ENCODE data around the gene CTCF. TPM values are rescaled to one million over a fixed set of nuclear protein-coding genes. Genes with fewer than 3 reads are reported as not detected.

CTCF gene
- total RNA-seq, 1 donor from 2014 or later = 35.6 TPM

DNA sequence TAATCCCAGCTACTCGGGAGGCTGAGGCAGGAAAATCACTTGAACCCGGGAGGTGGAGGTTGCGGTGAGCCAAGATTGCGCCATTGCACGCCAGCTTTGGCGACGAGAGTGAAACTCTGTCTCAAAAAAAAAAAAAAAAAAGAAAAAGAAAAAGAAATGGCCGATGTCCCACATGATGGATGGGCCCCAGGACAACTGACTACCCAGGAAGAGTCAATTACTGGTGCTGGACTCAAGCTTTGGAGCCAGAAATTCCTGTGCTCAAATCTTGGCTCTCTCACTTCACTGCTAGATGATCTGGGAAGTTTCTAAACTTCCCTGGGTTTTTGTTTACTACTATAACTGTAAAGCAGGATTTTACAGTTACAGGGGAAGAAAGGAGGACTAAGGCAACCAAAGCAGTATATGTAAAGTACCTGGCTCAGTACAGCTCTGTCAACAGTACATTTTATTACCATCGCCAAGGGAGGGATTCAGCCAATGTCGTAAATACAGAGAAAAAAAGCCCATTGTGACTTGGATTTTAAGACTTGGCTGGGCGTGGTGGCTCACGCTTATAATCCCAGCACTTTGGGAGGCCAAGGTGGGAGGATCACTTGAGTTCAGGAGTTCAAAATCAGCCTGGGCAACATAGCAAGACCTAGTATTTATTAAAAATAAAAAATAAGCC lies 116.2 kb downstream of the CTCF start:
- DNase-seq (ENCODE audit: low read depth) = no peak

DNA sequence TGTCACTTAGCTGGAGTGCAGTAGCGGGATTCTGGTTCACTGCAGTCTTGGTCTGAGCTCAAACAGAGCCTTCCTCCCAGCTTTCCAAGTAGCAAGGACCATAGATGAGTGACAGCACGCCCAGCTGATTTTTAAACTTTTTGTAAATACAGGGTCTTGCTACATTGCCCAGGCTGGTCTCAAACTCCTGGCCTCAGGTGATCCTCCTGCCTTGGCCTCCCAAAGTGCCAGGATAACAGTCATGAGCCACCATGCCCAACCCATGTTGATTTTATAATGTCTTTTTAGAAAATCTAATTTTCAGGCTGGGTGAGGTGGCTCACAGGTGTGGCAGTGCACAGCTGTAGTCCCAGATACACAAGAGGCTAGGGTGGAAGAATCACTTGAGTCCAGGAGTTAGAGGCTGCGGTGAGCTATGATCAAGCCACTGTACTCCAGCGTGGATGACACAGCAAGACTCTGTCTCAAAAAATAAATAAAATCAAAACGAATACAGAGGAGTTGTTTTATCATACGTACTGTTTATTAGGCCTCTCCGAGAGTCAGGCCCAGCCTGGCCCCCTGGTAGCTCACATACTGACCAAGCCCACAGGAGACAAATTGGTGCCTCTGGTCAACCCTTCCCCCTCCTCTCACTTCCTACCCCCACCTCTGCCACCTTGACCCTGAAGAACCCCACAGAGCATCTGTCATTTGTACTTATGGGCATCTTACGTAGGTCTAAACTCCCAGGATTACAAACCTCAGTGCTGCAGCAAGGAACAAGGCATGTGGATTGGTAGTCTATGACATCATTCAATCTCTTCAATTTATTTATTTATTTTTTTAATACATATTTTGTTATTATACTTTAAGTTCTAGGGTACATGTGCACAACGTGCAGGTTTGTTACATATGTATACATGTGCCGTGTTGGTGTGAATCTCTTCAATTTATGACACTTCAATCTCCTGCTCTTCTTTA lies 117.9 kb downstream of the CTCF start:
- DNase-seq (ENCODE audit: low read depth) = no peak

DNA sequence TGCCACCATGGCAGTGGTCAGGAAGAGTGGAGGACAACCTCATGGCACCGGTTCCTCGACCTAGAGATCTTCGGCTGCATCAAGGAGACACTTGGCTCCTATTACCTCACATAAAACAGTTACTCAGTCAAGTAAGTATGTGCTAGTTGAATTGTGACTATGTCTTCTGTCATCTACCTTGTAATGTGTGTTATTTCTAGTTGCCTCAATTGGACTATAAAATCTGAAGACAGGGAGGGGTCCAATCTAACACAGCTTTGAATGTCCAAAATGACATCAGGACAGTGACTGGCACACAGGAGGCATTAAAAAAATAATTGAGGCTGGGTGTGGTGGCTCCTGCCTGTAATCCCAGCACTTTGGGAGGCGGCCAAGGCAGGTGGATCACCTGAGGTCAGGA lies 121.4 kb downstream of the CTCF start:
- no peak for DNase-seq (ENCODE audit: low read depth)

DNA sequence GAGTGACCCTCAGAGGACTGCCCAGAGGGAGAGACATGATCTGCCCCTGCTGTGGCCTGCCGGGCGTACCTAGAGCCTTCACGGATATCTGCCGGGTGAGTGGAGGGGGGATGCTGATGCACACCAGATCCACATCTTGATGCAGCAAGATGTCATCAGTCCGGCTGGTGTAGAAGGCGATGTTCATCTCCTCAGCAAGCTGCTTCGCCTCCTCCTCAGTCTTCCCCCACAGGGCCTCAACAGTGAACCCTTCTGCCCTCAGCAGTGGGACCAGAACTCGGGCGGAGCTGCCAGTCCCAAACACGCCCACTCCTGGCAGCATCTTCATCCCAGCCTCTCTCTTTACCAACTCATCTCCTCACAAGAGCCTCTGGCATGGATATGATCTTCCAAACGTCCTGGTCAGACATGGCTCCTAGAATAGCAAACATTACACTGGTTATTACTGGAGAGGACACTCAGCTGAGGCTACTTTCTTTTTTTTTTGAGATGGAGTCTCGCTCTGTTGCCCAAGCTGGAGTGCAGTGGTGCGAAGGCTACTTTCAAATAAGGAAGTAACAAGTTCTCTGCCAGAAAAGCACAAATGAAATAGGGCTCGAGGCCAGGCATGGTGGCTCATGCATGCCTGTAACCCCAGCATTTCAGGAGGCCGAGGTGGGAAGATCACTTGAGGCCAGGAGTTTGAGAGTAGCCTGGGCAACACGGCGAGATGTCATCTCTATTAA lies 123.2 kb downstream of the CTCF start:
- peak; percentile 24 for DNase-seq (ENCODE audit: low read depth)

Other genes starting within 250 kb of the CTCF start
- gene KCTD19, start 235.8 kb upstream of the CTCF start, total RNA-seq = 0.25 TPM in 1 of 2 replicates, not detected in the other
- 1.6 TPM in 1 of 2 replicates, not detected in the other for gene LRRC36, start 235.7 kb upstream of the CTCF start, total RNA-seq
- 0.10 TPM in 1 of 2 replicates, not detected in the other for gene TPPP3, start 169.0 kb upstream of the CTCF start, total RNA-seq
- 4.2 and 10.3 TPM in 2 replicates for gene ZDHHC1, start 146.0 kb upstream of the CTCF start, total RNA-seq
- gene HSD11B2, start 131.4 kb upstream of the CTCF start, total RNA-seq = 1.7 TPM in 1 of 2 replicates, not detected in the other
- 127 and 183 TPM in 2 replicates for gene ATP6V0D1, start 81.4 kb upstream of the CTCF start, total RNA-seq
- gene AGRP, start 79.0 kb upstream of the CTCF start, total RNA-seq = not detected in 2 replicates
- gene RIPOR1, start 33.7 kb upstream of the CTCF start, total RNA-seq = 61.6 and 195 TPM in 2 replicates
- gene CARMIL2, start 82.6 kb downstream of the CTCF start, total RNA-seq = 0.55 and 2.8 TPM in 2 replicates
- gene ACD, start 97.7 kb downstream of the CTCF start, total RNA-seq = 10.0 and 11.3 TPM in 2 replicates
- gene PARD6A, start 98.4 kb downstream of the CTCF start, total RNA-seq = 2.8 and 16.1 TPM in 2 replicates
- 14.6 and 22.8 TPM in 2 replicates for gene ENKD1, start 104.2 kb downstream of the CTCF start, total RNA-seq
- 4.6 and 11.1 TPM in 2 replicates for gene C16orf86, start 104.3 kb downstream of the CTCF start, total RNA-seq
- 24.7 and 33.6 TPM in 2 replicates for gene GFOD2, start 156.8 kb downstream of the CTCF start, total RNA-seq
- gene RANBP10, start 244.0 kb downstream of the CTCF start, total RNA-seq = 2.4 and 11.0 TPM in 2 replicates
- gene TSNAXIP1, start 244.4 kb downstream of the CTCF start, total RNA-seq = under 0.01 and 4.8 TPM in 2 replicates

Measured in renal cortical epithelial cell (primary cell).